Transverse colon (tissue), 4 donors: ENCODE data around the gene SRP68. TPM values are rescaled to one million over a fixed set of nuclear protein-coding genes. Genes with fewer than 3 reads are reported as not detected.

Source experiments
- DNase-seq: peaks from one replicate; pipeline ENCODE4 v3.0.0-alpha.2; 2019
- H3K27ac ChIP-seq, 4 donors: fragments of 200-600 bp; sonication (generic); 2 replicates each; pipeline ENCODE4 v1.5.1; 2016 to 2018; ENCODE audit warnings: inconsistent platforms in 4 of 4
- H3K27me3 ChIP-seq: fragments of 200-600 bp; sonication (generic); 2 replicates; pipeline ENCODE4 v1.5.1; 2017; ENCODE audit warnings: inconsistent platforms
- H3K36me3 ChIP-seq, 4 donors: fragments of 200-600 bp; sonication (generic); 2 replicates each; pipeline ENCODE4 v1.5.1; 2017 to 2019; ENCODE audit warnings: inconsistent platforms in 4 of 4
- H3K4me1 ChIP-seq, 4 donors: fragments of 200-600 bp; sonication (generic); 2 replicates each; pipeline ENCODE4 v1.5.1; 2017 to 2020; ENCODE audit warnings: inconsistent platforms in 4 of 4
- H3K4me3 ChIP-seq, 4 donors: fragments of 200-600 bp; sonication (generic); 1 replicate in 1 of 4; 2 replicates in 3 of 4; pipeline versions ENCODE4 v1.5.1 to v1.6.1; 2017 to 2019; ENCODE audit warnings: inconsistent platforms in 4 of 4
- H3K9me3 ChIP-seq, 2 donors: fragments of 200-600 bp; sonication (generic); 2 replicates each; pipeline ENCODE4 v1.5.1; 2017 to 2019; ENCODE audit warnings: inconsistent platforms in 2 of 2
- CTCF ChIP-seq, 5 experiments: fragments of 200-600 bp in 3 of 5; fragments of 450-650 bp in 2 of 5; sonication (generic) in 3 of 5; IDR thresholded peaks; 1 replicate in 2 of 5; 2 replicates in 3 of 5; pipeline ENCODE4 v1.5.1; 2016 to 2017; ENCODE audit warnings: antibody characterized with exemption in 5 of 5, inconsistent platforms in 3 of 5, mild to moderate bottlenecking in 2 of 5, moderate library complexity in 1 of 5
- EP300 ChIP-seq: sonication (generic); formaldehyde crosslinking; IDR thresholded peaks from one replicate; pipeline ENCODE4 v1.6.1; 2017; ENCODE audit warnings: antibody characterized with exemption, low read depth
- POLR2A ChIP-seq: fragments of 450-650 bp; IDR thresholded peaks from one replicate; pipeline ENCODE4 v1.6.1; 2016; ENCODE audit warnings: antibody characterized with exemption, mild to moderate bottlenecking, moderate library complexity
- POLR2AphosphoS5 ChIP-seq, 3 donors: sonication (generic); formaldehyde crosslinking; IDR thresholded peaks; one replicate each; pipeline ENCODE4 v1.6.1; 2016; ENCODE audit warnings: antibody characterized with exemption in 3 of 3
- whole genome bisulfite sequencing, 2 donors: methylation state at CpG; one replicate each; pipeline ENCODE4 v1.1.5; 2018; ENCODE audit warnings: low coverage in 1 of 2; 5-methylcytosine and 5-hydroxymethylcytosine counted together
- in situ Hi-C, 4 donors: fragments of 200-750 bp; cut with MboI; loops; one replicate each; pipeline versions ENCODE4 v1.15.0 to v1.15.1; 2017; ENCODE audit warnings: low sequenced_read_pairs in 3 of 4, low pct_ligation_motif_present in 1 of 4, low pct_unique_long_range_greater_than_20kb in 1 of 4
- intact Hi-C: fragments of 100-400 bp; cut with DNase I; formaldehyde crosslinking; loops from one replicate; pipeline ENCODE4 v1.15.1; 2023; ENCODE audit warnings: low total_unique reads
- total RNA-seq, 4 donors: library from RNA; depleted of rRNA; stranded (reverse); fragments of >200 nt; gene quantifications; one replicate each; pipeline ENCODE4 v1.1.0, GENCODE V29; 2016

Gene SRP68
- total RNA-seq, 4 donors from 2014 or later, result 11.6 to 44.8 (median 30.4) TPM

GRCh38 chr17:76082326-76083251 lies 10.3 kb upstream of the SRP68 start:
- Histone ChIP-seq H3K4me3 (no peak overlapping the region), H3K4me1 (no peaks in the 10 kb centered on the region), H3K27me3 (peaks cover 31% of the 10 kb centered on the region), H3K9me3 (no peaks in the 10 kb centered on the region), H3K36me3 (peaks cover 0 to 15% (median 7%) of the 10 kb centered on the region in 4 donors), H3K27ac (no peak overlapping the region)
- WGBS, 2 donors, result 87 to 88% methylated on average over 6 to 20 of the region's 20 CpGs
- TF ChIP-seq POLR2A (no peak), CTCF (IDR thresholded peaks at IDR 0.05) (no peak), POLR2AphosphoS5 (IDR thresholded peaks at IDR 0.05) (no peak)
- DNase-seq, result no peak
- in situ Hi-C loops, result no loop called here
- intact Hi-C loops, result no loop called here

- no peak for TF ChIP-seq EP300
- TF ChIP-seq CTCF (IDR thresholded peaks at IDR 0.05), result no peak
- no peak for TF ChIP-seq POLR2AphosphoS5 (IDR thresholded peaks at IDR 0.05)
- TF ChIP-seq POLR2A, result no peak
Measured at GRCh38 chr17:76081295-76082210, 9.2 kb upstream of the SRP68 start.

GRCh38 chr17:76080768-76081287 lies 8.5 kb upstream of the SRP68 start:
- peaks cover 7 to 15% (median 13%) of the 10 kb centered on the region in 4 donors for H3K4me1 ChIP-seq
- intact Hi-C loops, result no loop called here
- peaks cover 0 to 13% (median 4%) of the 10 kb centered on the region in 4 donors for H3K36me3 ChIP-seq
- in situ Hi-C loops, result no loop called here
- WGBS, 2 donors, result 56% methylated on average over 6 of the region's 6 CpGs; no CpG with 5 or more reads in 1 of the 2 donors
- H3K27me3 ChIP-seq, result peaks cover 49% of the 10 kb centered on the region
- H3K4me3 ChIP-seq, result no peak overlapping the region
- TF ChIP-seq POLR2A (no peak), POLR2AphosphoS5 (IDR thresholded peaks at IDR 0.05) (no peak), CTCF (IDR thresholded peaks at IDR 0.05) (no peak), EP300 (no peak)
- H3K9me3 ChIP-seq, result no peaks in the 10 kb centered on the region
- no peak for DNase-seq
- H3K27ac ChIP-seq, result no peak overlapping the region

More at GRCh38 chr17:76081295-76082210, 9.2 kb upstream of the SRP68 start:
- Histone ChIP-seq H3K4me3 (no peak overlapping the region), H3K36me3 (peaks cover 0 to 13% (median 6%) of the 10 kb centered on the region in 4 donors), H3K27ac (no peak overlapping the region), H3K27me3 (peaks cover 41% of the 10 kb centered on the region), H3K9me3 (no peaks in the 10 kb centered on the region), H3K4me1 (peaks cover under 1 to 8% (median 7%) of the 10 kb centered on the region in 4 donors)
- in situ Hi-C loops, result no loop called here
- no peak for DNase-seq
- intact Hi-C loops, result no loop called here
- WGBS, 2 donors, result 73% methylated on average over 27 of the region's 27 CpGs; no CpG with 5 or more reads in 1 of the 2 donors
